ENCODE results near the gene RIPOR3.
"Not testable (repeated sequence)": the region's sequence is repeated elsewhere in the genome, so short reads cannot be mapped to it uniquely, and the experiment has no call there.

RIPOR3 gene

DNA sequence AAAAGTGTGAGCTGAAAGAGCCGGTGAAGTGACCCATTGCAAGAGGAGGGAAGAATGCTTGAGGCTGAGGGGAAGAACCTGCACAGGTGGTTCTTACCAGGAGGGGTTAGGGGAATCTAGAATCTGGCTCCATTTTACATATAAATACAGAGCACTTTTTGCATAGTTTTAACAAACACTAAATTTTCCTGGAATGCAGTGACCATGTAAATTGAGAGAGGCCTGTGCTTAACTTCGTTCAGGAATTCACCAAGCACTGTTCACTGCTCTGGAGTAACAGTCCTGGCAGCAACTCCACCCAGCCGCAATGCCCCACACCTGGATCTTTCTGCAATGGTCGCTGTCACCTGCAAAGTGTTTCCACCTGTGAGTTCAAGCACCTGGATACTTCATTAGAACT is 13.2 kb upstream of the RIPOR3 start:
- DNase-seq (ENCODE audit: low read depth), result no peak

DNA sequence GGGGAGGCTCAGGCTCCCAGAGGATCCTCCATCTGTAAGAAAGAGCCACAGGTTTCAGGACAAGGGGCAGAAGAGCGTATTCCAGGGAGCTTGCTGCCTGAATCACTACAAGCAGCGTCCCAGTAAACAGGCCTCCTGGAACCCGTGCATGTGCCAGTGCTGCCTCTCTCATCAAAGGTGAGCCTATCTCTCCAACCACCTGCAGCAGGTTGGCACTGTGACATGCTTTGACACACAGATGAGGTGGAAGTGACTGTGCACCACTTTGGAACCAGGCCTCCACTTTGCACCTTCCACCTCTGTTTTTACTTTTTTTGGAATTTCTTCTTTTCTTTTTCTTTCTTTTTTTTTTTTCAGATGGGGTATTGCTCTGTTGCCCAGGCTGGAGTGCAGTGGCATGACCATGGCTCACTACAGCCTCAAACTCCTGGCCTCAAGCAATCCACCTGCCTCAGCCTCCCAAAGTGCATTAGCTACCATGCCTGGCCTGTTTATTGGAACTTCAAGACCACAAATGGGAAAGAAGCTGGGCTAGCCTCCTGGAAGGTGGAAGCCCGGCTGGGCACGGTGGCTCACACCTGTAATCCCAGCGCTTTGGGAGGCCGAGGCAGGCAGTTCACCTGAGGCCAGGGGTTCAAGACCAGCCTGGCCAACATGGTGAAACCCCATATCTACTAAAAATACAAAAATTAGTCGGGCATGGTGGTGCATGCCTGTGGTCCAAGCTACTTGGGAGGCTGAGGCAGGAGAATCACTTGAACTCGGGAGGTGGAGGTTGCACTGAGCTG is 12.5 kb upstream of the RIPOR3 start:
- DNase-seq (ENCODE audit: low read depth), result not testable (repeated sequence)

DNA sequence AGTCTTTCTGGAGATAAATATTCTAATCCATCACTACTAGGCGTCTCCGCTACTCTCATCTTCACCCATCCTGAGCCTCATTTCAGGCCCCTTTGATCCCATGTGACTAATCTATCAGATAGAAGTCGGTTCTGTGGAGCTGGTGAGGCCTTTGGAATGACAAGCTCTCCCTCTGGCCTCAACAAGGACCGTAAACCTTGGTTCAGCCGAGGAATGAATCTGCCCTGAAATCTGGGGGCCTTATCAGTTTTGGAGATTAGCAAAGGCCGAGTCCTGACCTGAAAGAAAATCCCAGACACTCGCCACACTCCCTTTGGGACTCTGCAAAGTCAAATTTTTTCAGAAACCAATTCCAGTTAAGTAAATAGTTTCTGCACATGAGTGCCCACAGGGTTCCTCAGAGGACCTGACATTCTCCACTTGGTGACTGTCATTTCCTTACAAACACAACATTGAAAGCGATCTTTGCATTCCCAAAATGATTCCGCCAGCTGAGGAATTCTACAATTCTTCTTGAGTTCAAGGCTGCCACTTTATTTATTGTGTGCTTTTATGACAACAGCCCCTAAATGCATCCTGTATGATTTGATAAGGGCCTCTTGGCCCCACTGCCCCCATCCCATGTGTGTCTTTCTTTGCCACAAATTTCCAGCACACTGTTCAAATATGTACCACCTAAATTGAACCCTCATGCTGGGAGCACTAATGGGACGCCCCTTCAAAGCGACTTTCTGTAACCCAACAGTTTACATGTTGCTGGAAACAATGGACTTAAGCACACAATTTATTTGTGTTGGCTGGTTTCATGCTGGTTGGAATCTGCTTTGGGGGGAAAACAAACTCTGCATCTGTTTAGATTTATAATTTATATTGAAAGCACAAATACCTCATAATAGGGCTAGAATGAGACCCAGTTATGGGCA is 10.0 kb upstream of the RIPOR3 start:
- no peak for DNase-seq (ENCODE audit: low read depth)

DNA sequence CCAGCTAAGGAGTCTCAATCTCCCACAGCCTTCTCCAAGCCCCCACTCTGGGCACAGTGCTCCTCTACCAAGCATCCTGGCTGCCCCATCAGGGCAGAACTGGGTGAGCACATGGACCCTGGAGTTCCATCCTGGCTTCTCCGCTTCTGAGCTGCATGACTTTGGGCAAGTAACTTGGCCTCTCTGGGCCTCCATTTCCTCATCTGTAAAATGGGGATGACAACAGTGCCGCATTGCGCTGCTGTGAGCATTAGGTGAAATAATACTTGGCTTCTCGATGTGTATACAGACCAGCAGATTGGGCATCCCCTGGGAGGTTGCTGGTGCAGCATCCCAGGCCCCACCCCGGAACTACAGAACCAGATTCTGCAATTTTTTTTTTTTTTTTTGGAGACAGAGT is 8.3 kb upstream of the RIPOR3 start:
- no peak for DNase-seq (ENCODE audit: low read depth)

DNA sequence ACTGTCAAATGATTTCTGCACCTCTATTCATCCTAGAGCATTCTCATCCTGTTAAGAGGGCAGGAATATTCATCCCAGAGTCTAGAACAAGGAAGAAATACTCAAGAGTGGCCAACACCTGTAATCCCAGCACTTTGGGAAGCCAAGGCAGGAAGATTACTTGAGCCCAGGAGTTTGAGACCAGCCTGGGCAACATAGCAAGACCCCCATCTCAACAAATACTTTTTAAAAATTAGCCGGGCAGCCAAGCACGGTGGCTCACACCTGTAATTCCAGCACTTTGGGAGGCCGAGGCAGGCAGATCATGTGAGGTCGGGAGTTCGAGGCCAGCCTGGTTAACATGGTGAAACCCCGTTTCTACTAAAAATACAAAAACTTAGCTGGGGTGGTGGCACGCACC is 6.9 kb upstream of the RIPOR3 start:
- DNase-seq (ENCODE audit: low read depth), result not testable (repeated sequence)

DNA sequence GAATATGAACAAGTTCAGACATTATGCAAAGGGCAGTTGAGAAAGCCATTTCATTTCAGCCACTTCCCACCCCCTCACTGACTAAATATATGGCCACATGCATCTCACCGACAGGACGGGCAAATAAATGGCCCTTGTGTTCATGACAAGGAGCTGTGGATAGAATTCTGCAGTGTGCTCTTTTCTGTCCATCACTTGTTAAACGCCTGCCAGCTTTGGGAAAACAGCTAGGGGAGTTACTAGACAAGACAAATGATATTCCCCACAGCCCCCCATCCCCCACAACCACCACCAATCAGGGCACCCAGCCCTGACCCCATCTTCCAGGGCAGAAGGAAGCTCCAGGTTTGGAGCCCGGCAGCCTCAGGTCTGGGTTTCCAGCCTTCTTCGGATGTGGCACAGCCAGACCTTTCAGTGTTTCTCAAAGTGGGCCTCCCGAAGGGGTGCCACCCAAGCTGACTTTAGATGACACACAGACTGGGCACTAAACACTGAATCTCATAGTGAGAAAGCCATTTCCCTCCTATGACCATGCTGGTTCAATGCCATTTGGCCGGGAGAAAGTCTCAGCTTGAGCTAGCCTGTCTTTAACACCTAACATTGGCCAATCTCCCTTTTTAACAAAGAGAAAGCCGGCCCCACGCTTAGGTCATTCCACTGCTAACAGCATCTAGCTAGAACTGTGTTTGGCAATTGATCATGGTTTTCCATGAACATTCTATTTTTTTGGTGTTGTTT is 4.0 kb upstream of the RIPOR3 start:
- no peak for DNase-seq (ENCODE audit: low read depth)

DNA sequence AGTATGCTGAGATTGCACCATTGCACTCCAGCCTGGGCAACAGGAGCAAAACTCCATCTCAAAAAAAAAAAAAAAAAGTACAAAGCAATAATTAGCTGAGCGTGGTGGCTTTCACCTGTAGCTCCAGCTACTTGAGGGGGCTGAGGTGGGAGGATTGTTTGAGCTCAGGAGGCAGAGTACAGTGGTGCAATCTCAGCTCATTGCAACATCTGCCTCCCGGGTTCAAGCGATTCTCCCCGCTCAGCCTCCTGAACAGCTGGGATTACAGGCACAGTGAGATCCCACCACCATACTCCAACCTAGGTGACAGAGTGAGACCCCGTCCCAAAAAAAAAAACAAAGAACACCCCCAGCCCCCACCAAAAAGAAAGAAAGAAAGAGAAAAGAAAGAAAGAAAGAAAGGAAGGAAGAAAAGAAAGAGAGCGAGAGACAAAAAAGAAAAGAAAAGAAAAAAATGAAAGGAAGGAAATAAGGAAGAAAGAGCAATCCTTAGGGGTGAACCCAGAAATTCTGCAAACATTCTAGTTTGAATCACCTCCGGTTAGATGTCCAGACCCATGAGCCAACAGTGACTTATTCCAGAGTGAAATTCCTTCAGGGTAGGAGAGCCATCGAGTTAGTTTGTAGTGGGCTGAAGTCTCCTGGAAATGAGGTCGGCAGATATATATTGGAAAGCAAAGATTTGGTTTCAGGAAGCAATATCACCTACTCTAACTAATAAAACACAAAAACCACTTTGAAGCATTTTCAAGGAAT is 3.2 kb upstream of the RIPOR3 start:
- DNase-seq (ENCODE audit: low read depth), result no peak

DNA sequence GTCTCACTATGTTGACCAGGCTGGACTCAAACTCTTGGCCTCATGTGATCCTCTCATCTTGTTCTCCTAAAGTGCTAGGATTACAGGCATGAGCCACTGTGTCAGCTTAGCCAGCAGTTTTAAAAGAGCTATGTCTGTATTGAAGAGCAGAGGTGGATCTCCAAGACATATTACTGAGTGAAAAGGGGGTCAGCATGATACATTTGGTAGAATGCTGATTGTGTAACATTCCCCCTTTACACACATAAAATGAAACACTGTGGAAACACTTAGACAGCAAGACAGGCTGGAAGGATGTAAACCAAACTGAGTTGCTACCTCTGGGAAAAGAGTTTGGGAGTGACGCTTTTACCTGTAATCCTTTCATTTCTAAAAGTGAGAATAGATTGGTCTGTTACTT is 1.7 kb upstream of the RIPOR3 start:
- DNase-seq (ENCODE audit: low read depth), result no peak

DNA sequence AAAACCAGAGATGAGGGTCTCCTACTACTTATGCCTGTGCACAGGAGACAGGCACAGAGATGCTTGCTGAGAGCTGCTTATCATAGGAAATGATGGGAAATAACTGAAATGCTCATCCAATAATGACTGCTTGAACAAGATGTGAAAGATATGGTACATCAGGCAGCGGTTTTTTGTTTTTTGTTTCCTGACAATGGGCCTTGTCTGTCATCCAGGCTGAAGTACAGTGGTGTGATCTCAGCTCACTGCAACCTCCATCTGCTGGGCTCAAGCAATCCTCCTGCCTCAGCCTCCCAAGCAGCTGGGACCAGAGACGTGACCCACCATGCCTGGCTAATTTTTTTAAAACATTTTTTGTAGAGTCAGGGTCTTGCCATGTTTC is 1.2 kb upstream of the RIPOR3 start:
- no peak for DNase-seq (ENCODE audit: low read depth)

DNA sequence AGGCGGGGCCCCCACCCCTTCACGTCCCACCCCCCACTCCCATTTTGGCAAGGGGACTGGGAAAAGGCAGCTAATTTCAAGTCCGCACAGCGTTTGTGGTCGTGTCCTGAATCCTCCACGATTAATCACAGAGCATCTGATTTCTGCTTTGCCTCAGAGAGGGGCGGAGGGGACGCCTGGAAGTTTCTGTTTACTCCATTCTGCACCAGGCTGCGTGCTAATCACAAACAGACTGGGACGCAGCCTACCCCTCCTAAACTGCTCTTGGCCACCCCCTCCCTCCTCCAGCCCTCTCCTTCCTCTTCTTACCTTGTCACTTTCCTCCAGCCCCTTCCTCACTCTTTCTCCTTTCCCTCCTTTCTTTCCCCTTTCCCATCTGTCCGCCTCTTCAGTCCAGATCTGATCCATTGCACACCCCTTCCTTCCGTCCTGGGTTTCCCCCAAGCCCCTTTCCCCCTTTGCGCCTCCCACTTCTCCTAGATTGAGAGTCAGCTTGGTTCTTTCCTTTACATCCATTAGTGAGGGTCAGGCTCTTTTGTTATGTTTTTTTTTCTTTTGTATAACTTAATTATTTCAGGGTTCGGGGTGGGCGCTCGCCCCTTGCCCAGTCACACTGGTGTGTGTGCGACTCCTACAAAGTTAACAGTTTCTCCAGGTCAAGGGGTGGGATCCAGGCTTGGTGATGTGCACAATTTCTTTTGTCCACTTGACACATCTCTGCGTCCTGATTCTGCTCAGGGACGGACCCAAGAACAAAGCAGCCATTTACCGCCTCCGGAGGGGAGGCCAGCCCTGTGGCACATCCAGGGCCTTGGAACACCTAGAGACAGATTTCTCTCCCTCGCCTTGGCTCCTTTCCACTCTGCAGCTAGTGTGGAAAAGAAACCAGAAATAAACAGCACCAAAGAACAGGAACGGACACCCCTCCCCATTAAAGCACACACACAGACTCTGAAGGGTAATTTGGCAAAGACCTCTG is 520 bp upstream of the RIPOR3 start:
- peak; percentile 91 for DNase-seq (ENCODE audit: low read depth)

DNA sequence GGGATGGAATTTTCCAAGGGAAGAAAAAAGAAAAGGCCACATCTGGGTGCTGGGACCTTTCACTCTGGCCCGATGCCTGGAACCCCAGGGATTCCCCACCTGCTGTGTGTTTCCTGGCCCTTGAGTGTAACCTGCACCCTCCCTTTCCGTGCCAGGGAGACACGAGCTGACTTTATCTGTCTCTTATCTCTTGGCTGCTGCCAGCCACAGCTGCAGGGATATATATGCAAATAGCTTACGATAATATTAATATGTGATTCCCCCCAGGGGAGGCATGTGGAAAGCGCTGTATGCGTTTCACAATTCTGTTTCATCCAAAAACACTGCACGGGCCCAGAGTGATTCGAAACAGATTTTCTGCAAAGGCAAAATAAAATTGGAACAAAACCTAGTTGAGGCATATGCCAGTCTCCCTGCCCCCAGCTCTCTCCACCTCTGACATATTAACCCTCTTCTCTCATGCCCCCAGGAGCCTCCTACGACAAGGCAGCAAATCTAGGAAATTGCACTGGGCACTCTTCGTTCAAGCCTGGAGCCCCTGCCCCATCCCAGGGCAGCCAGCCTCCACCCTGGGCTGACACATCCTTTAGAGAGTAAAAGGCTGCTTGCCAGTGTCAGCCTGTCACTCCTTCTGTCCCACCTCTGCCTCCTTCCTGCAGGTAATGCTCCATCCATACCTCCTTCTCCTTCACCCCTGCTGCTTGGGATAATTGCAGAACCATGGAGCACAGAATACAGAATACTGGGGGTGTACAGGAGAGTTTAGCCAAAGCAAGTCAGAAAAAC is 1.3 kb downstream of the RIPOR3 start:
- DNase-seq (ENCODE audit: low read depth), result no peak

DNA sequence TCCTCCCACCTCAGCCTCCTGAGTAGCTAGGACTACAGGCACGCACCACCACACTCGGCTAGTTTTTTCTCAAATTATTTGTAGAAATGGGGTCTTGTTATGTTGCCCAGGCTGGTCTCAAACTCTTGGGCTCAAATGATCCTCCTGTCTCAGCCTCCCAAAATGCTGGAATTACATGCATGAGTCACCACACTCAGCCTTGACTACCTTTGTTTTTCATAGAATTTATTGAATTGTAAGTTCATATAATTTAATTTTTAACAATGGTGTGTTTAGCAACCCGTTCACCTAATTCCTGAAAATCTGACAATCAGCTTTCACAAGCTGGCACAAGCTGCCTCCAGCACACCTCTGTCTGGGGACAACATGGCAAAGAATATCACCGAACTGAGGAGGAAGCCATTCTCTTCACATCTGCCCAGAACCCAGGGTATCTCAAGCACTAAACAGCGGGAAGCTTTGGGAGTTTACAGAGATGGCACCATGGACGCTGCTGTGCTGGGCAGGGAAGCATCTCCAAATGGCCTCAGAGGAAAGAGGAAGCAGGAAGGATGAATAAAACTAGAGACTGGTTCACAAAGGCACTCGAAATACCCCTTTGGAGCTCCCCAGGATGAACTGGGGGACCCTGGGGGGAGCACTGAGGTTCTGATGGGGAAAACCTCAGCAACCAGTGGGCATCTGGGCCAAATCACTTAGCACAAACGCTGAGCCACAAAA is 2.9 kb downstream of the RIPOR3 start:
- no peak for DNase-seq (ENCODE audit: low read depth)

DNA sequence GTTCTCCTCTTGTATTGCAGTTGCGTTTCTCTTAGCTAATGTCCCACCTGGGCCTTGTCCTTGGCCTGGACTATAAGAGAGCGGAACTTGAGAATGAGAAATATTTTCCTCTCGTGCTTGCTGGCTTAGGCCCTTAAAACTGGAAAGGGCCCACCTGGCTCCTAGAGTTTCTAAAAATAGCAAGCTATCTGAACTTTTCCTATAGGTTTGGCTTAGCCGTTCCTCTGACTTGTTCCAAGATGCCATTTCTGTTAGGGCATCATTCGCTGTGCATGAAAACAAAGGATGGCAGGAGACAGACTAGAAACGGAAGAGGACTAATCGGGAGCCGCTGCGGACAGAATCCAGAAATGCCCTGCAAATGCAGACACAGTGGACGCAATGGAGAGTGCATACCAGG is 4.5 kb downstream of the RIPOR3 start:
- DNase-seq (ENCODE audit: low read depth), result no peak

DNA sequence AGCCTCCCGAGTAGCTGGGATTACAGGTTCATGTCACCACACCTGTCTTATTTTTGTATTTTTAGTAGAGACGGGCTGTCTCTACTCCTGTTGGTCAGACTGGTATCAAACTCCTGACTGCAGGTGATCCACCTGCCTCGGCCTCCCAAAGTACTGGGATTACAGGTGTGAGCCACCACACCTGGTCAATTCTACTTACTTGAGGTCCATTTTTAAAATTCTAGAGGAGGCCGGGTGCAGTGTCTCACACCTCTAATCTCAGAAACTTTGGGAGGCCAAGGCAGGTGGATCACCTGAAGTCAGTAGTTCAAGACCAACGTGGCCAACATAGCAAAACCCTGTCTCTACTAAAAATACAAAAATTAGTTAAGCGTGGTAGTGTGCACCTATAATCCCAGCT is 7.8 kb downstream of the RIPOR3 start:
- no peak for DNase-seq (ENCODE audit: low read depth)

DNA sequence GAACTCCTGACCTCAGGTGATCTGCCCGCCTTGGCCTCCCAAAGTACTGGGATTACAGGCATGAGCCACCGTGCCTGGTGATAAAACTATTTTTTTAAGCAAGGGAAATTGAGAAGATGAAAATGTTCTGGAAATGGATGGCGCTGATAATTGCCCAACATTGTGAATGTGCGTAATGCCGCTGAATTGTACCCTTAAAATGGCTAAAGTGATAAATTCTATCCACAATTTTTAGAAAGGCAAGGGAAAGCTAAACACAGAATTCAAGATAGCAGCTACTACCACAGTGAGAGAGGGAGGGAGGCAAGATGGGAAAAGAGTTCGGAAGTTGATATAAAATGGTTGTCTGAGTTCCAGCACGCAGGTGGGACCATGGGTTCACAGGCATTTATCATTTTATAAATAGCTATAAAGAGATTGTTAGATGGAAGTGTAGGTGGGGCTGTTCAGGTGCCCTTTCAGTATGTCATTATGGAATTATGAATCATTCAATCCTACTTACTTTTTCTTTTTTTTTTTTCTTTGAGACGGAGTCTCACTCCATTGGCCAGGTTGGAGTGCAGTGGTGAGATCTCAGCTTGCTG is 8.3 kb downstream of the RIPOR3 start:
- no peak for DNase-seq (ENCODE audit: low read depth)

DNA sequence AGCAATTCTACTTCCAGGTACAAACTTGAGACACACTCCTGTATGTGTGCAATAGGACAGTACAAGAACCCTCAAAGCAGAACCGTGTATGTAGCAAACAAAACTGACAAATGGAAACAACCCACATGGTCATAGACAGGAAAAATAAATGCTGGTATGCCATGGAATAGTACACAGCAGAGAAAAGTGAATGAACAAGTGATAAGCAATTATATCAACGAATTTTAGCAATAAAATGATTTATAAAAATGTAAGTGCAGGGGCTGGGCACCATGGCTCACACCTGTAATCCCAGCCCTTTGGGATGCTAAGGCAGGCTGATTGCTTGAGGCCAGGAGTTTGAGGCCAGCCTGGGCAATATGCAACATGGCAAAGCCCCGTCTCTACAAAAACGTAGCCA is 9.3 kb downstream of the RIPOR3 start:
- no peak for DNase-seq (ENCODE audit: low read depth)

DNA sequence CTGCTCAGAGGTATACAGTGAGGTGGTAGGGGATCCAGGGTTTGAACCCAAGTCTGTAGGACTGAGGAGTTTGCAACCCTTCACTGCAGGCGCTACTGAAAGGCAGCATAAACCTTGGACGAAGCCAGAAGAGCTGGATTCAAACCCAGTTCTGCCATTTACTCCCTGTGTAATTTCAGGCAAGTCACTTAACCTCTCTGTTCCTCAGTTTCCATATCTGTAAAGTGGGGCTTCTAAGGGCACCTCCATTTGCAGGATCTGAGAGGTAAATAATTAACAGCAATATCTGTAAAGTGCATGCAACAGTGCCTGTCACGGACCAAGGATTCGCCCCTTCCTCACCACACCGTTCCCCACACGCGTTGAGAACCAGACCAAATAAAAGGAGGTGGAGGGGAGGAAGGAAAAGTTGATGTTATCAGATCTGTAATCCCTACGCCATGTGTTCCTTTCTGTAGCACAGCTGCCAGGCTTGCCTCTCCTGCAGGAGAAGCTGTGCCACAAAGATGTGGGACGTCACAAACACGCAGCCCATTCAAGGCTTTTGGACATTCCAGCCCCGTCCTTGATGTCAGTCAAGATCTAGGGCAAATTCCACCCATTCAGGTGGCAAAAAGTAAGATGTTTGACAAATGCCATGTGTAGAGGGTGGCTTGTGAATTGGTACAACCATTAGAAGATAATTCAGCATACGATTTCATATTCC is 9.8 kb downstream of the RIPOR3 start:
- no peak for DNase-seq (ENCODE audit: low read depth)
